ENCODE results near the gene BRCA1.

- TF ChIP-seq CTCF (IDR thresholded peaks at IDR 0.05) (no peak), POLR2A (IDR thresholded peaks at IDR 0.05) (no peak)
Measured at GRCh38 chr17:43056051-43056450, 69.1 kb downstream of the BRCA1 start.

All from tibial nerve (tissue), 3 donors.